Measurements from ENCODE around the gene UVRAG.

GRCh38 chr11:75809111-75809510, 5.9 kb upstream of the UVRAG start:
- TF ChIP-seq CTCF (tag by site-specific recombination; IDR thresholded peaks at IDR 0.05) = no peak
- TF ChIP-seq ZNF354C (tag by site-specific recombination; IDR thresholded peaks at IDR 0.05; ENCODE audit: borderline replicate concordance, low read depth) = no peak
- no peak for TF ChIP-seq ZNF449 (tag by site-specific recombination; IDR thresholded peaks at IDR 0.05)
- no peak for TF ChIP-seq ZNF433 (tag by site-specific recombination; IDR thresholded peaks at IDR 0.05; ENCODE audit: low read depth)
- no peak for TF ChIP-seq BCL6B (tag by site-specific recombination; IDR thresholded peaks at IDR 0.05)
- TF ChIP-seq ZNF830 (tag by site-specific recombination; IDR thresholded peaks at IDR 0.05; ENCODE audit: low read depth) = no peak
- TF ChIP-seq ZNF423 (tag by site-specific recombination; IDR thresholded peaks at IDR 0.05) = no peak
- no peak for TF ChIP-seq ZNF596 (tag by site-specific recombination; IDR thresholded peaks at IDR 0.05)
- TF ChIP-seq ZNF18 (tag by site-specific recombination; IDR thresholded peaks at IDR 0.05) = no peak
- no peak for TF ChIP-seq ZNF639 (tag by site-specific recombination; IDR thresholded peaks at IDR 0.05)
- no peak for TF ChIP-seq ZNF621 (tag by site-specific recombination; IDR thresholded peaks at IDR 0.05)
- TF ChIP-seq ZNF777 (tag by site-specific recombination; IDR thresholded peaks at IDR 0.05; ENCODE audit: borderline replicate concordance) = no peak
- no peak for TF ChIP-seq SCRT2 (tag by site-specific recombination; IDR thresholded peaks at IDR 0.05)

Data from HEK293 (cell line).